ENCODE measurements around the gene PFKP. TPM values are rescaled to one million over a fixed set of nuclear protein-coding genes. Genes with fewer than 3 reads are reported as not detected.
"Not testable (repeated sequence)": the region's sequence is repeated elsewhere in the genome, so short reads cannot be mapped to it uniquely, and the experiment has no call there.

PFKP gene
- total RNA-seq, 2 donors from 2014 or later, result 55.2 to 119 TPM

DNA sequence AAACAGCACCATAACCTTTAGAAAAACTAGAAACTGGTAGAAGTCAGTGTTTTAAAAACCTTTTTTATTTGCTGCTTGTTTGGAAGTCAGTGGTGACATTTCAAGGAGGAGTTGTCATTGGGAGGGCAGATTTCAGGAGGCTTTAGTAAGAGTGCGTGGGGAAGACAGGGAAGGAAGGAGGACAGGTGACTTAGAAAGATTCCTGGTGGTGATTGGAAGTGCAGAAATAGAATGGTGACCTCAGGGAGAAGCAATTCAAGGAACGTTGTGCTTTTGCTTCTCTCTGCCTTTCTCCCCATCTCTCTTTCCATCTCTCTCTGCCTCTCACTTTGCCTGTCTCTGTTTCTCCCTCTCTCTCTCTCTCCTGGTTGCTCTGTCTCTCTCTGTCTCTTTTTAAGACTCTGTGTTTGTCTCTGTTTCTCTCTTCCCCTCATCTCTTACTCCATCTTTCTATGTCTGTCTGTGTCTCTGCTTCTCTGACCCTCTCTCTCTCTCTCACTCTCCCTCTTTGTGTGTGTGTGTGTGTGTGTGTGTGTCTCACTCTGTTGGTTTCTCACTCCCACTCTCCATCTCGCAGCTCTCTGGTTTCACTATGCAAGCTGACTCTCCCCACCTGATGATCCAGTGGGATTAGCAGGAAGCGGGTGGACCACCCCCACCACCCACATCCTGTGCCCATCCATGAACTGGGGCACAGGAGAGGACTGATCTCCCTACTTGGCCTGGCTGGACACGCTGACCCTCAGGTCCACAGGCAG, 10.9 kb upstream of the PFKP start:
- DNase-seq (ENCODE audit: low spot score), result no peak
- H3K4me1 ChIP-seq, result peaks cover 0 to 10% of the 10 kb centered on the region in 2 donors
- H3K36me3 ChIP-seq, result no peaks in the 10 kb centered on the region
- H3K27ac ChIP-seq, result no peak overlapping the region
- no peaks in the 10 kb centered on the region for H3K27me3 ChIP-seq
- no peaks in the 10 kb centered on the region for H3K9me3 ChIP-seq
- no peak overlapping the region for H3K4me3 ChIP-seq
- TF ChIP-seq, protein P1, sequence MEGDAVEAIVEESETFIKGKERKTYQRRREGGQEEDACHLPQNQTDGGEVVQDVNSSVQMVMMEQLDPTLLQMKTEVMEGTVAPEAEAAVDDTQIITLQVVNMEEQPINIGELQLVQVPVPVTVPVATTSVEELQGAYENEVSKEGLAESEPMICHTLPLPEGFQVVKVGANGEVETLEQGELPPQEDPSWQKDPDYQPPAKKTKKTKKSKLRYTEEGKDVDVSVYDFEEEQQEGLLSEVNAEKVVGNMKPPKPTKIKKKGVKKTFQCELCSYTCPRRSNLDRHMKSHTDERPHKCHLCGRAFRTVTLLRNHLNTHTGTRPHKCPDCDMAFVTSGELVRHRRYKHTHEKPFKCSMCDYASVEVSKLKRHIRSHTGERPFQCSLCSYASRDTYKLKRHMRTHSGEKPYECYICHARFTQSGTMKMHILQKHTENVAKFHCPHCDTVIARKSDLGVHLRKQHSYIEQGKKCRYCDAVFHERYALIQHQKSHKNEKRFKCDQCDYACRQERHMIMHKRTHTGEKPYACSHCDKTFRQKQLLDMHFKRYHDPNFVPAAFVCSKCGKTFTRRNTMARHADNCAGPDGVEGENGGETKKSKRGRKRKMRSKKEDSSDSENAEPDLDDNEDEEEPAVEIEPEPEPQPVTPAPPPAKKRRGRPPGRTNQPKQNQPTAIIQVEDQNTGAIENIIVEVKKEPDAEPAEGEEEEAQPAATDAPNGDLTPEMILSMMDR (IDR thresholded peaks at IDR 0.05), result no peak

DNA sequence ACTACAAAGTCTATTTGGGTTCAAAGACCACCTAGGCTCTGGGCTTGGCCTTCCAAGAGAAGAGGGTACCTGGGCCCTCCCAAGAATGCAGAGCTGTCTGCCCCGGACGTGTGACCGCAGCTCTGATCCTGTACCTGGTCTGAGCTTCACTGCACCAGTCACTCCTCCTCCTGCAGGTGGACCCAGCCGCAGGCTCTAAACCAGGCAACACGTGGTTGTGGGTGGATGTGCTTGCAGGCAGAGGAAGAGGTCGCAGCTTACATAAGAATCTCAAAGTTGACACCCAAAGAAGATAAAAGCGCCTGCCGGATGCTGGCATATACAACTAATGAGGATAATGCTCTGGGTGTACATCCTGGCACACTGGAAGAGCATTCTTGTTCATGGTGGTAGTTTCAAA, 9.4 kb upstream of the PFKP start:
- Histone ChIP-seq H3K4me3 (no peak overlapping the region), H3K36me3 (no peaks in the 10 kb centered on the region), H3K4me1 (peaks cover 0 to 10% of the 10 kb centered on the region in 2 donors), H3K9me3 (no peaks in the 10 kb centered on the region), H3K27ac (no peak overlapping the region), H3K27me3 (no peaks in the 10 kb centered on the region)
- TF ChIP-seq, protein P1 (IDR thresholded peaks at IDR 0.05), result no peak
- DNase-seq (ENCODE audit: low spot score), result no peak

DNA sequence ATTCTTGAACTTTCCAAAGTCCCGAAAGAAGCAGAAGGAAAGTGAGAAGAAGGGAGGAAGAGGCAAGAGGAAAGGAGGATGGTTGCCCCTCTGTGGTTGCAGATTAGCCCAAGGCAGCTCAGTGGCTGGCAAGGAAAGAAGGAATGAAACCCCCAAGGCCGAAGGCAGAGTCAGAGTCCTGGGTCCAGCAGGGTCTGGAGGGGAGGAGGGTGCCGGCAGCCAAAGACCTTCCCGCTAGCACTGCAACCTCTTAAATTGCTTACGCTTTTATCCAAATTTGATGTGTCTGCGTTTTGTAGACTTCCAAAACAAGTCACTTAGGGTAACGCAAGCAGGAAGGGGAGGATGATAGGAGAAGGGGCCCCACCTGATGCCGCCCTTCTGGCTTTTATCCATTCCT, 7.4 kb upstream of the PFKP start:
- no peak for DNase-seq (ENCODE audit: low spot score)
- H3K4me3 ChIP-seq, result no peak overlapping the region
- peaks cover 0 to 6% of the 10 kb centered on the region in 2 donors for H3K4me1 ChIP-seq
- TF ChIP-seq, protein P1 (IDR thresholded peaks at IDR 0.05), result no peak
- H3K27ac ChIP-seq, result no peak overlapping the region
- no peaks in the 10 kb centered on the region for H3K27me3 ChIP-seq
- no peaks in the 10 kb centered on the region for H3K36me3 ChIP-seq
- H3K9me3 ChIP-seq, result no peaks in the 10 kb centered on the region

DNA sequence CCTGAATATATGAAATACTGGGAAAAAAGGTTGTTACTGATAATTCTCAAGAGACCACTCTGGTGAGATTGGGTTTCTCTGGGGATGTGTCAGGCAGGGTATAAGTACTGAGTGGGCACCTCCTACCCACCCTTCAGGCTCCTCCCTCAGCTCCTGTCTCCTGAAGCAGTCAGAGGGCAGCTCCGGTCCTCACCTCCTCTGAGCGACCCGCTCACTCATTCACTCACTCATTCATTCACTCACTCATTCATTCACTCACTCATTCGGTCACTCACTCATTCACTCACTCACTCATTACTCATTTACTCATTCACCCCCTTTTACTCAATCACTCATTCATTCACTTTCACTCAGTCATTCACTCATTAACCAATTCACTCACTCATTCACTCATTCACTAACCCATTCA, 6.9 kb upstream of the PFKP start:
- no peak for DNase-seq (ENCODE audit: low spot score)
- H3K36me3 ChIP-seq, result no peaks in the 10 kb centered on the region
- H3K9me3 ChIP-seq, result no peaks in the 10 kb centered on the region
- TF ChIP-seq, protein P1 (IDR thresholded peaks at IDR 0.05), result no peak
- H3K27ac ChIP-seq, result no peak overlapping the region
- peaks cover 0 to 6% of the 10 kb centered on the region in 2 donors for H3K4me1 ChIP-seq
- no peak overlapping the region for H3K4me3 ChIP-seq
- no peaks in the 10 kb centered on the region for H3K27me3 ChIP-seq

DNA sequence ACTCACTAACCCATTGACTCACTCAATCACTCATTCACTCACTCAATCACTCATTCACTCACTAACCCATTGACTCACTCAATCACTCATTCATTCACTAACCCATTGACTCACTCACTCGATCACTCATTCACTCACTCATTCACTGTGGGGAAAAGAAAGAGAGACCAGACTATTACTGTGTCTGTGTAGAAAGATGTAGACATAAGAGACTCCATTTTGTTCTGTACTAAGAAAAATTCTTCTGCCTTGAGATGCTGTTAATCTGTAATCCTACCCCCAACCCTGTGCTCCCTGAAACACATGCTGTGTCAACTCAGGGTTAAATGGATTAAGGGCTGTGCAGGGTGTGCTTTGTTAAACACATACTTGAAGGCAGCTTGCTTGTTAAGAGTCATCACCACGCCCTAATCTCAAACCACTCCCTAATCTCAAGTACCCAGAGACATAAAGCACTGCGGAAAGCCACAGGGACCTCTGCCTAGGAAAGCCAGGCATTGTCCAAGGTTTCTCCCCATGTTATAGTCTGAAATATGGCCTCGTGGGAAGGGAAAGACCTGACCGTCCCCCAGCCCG, 5.9 kb upstream of the PFKP start:
- H3K36me3 ChIP-seq; H3K9me3 ChIP-seq; DNase-seq (ENCODE audit: low spot score); H3K27me3 ChIP-seq; H3K27ac ChIP-seq; H3K4me3 ChIP-seq: not testable (repeated sequence)
- peaks cover 0 to 13% of the 10 kb centered on the region in 2 donors for H3K4me1 ChIP-seq

DNA sequence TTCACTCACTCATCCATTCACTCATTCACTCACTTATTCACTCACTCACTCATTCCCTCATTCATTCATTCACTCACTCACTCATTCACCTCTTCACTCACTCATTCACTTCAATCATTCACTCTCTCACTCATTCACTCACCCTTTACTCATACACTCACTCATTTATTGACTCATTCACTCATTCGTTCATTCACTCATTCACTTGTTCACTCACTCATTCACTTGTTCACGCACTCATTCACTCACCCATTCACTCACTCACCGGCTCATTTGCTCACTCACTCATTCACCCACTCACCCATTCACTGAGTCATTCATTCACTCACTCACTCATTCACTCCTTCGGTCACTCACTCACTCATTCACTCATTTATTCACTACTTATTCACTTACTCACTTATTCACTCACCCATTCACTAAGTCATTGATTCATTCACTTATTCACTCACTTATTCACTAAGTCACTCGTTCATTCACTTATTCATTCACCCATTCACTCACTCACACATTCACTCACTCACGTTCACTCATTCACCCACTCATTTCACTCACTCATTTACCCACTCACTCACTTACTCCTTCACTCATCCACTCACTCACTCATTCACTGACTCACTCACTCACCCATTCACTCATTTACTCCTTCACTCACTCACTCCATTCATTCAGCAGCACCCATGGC, 4.7 kb upstream of the PFKP start:
- Histone ChIP-seq H3K27me3 (no peaks in the 10 kb centered on the region), H3K9me3 (no peaks in the 10 kb centered on the region), H3K27ac (no peak overlapping the region), H3K4me3 (no peak overlapping the region), H3K4me1 (peaks cover 0 to 21% of the 10 kb centered on the region in 2 donors), H3K36me3 (no peaks in the 10 kb centered on the region)
- TF ChIP-seq, protein P1 (IDR thresholded peaks at IDR 0.05), result no peak
- no peak for DNase-seq (ENCODE audit: low spot score)

All from right atrium auricular region (tissue), 2 donors.